LNCaP clone FGC (cell line): ENCODE data around the gene ARMH3.

Experiments used
- DNase-seq: peaks from one replicate; pipeline ENCODE4 v3.0.0-alpha.2; 2011; ENCODE audit warnings: low read depth
- H3K4me3 ChIP-seq: 2 replicates; pipeline ENCODE4 v1.5.1; 2011; ENCODE audit warnings: mild to moderate bottlenecking, low read depth, low read length, control low read depth
- CTCF ChIP-seq: IDR thresholded peaks from 2 replicates; pipeline ENCODE4 v1.5.1; 2012; ENCODE audit warnings: mild to moderate bottlenecking; ENCODE audit not compliant: control insufficient read depth, insufficient read depth; ENCODE audit errors: extremely low read depth

Gene ARMH3

GRCh38 chr10:101840102-101840684, 215.8 kb downstream of the ARMH3 start:
- no peak for TF ChIP-seq CTCF
- H3K4me3 ChIP-seq: 0 out of 2 replicates have a peak overlapping the region, but pooled peaks have one; percentile 7
- DNase-seq: no peak

- no peak for DNase-seq
- no peak for TF ChIP-seq CTCF
- H3K4me3 ChIP-seq: no peak overlapping the region
These were observed 216.4 kb downstream of the ARMH3 start for GRCh38 chr10:101839416-101840063.

- H3K4me3 ChIP-seq: no peak overlapping the region
- TF ChIP-seq CTCF: no peak
- DNase-seq: no peak
These were observed 217.0 kb downstream of the ARMH3 start for GRCh38 chr10:101839002-101839401.

- no peak for DNase-seq
- no peak for TF ChIP-seq CTCF
- no peak overlapping the region for H3K4me3 ChIP-seq
These were observed 217.5 kb downstream of the ARMH3 start for GRCh38 chr10:101838416-101838970.

GRCh38 chr10:101837748-101838147, 218.2 kb downstream of the ARMH3 start:
- no peak overlapping the region for H3K4me3 ChIP-seq
- no peak for TF ChIP-seq CTCF
- no peak for DNase-seq

GRCh38 chr10:101835362-101835761, 220.6 kb downstream of the ARMH3 start:
- no peak for DNase-seq
- no peak for TF ChIP-seq CTCF
- no peak overlapping the region for H3K4me3 ChIP-seq

- no peak for DNase-seq
- TF ChIP-seq CTCF: no peak
- no peak overlapping the region for H3K4me3 ChIP-seq
These were observed 221.6 kb downstream of the ARMH3 start for GRCh38 chr10:101834341-101834740.
